GM19324 (cell line): ENCODE measurements around the gene LYZL6.

Source experiments
- ATAC-seq: cut with Tn5 transposase; IDR thresholded peaks from one replicate; pipeline ENCODE4 v1.9.1; 2021; ENCODE audit warnings: mild to moderate bottlenecking, moderate library complexity; ENCODE audit not compliant: unreplicated experiment, low FRiP score

LYZL6 gene

GRCh38 chr17:35889241-35889640 is 54.3 kb downstream of the LYZL6 start:
- no peak for ATAC-seq
